K562 (cell line): Measurements from ENCODE around the gene IPO9. TPM values are rescaled to one million over a fixed set of nuclear protein-coding genes. Genes with fewer than 3 reads are reported as not detected.

Experiments
- ATF7 ChIP-seq: fragments of 450-650 bp; IDR thresholded peaks from 2 replicates; pipeline ENCODE4 v1.7.1; 2014; ENCODE audit warnings: mild to moderate bottlenecking, moderate library complexity
- CEBPZ ChIP-seq: fragments of 150-350 bp; IDR thresholded peaks from 2 replicates; pipeline ENCODE4 v1.6.1; 2014; ENCODE audit warnings: low read depth, mild to moderate bottlenecking, low read length, borderline replicate concordance
- CREB3 ChIP-seq: fragments of 450-650 bp; conservative IDR thresholded peaks from 2 replicates; pipeline ENCODE4 v1.6.1; 2016; ENCODE audit warnings: missing genetic modification characterization, low read depth, mild to moderate bottlenecking, missing compliant biosample characterization, moderate library complexity
- CXXC5 ChIP-seq: fragments of 250-450 bp; sonication (Bioruptor Pico); IDR thresholded peaks from 2 replicates; pipeline ENCODE4 v1.8.0; 2022; ENCODE audit warnings: inconsistent platforms, mild to moderate bottlenecking, moderate library complexity
- FOXJ3 ChIP-seq: sonication (generic); formaldehyde crosslinking; IDR thresholded peaks from 2 replicates; pipeline ENCODE4 v1.4.0; 2020; ENCODE audit warnings: mild to moderate bottlenecking, missing genetic modification reagents
- HDAC1 ChIP-seq, 2 experiments: fragments of 450-650 bp; IDR thresholded peaks; 2 replicates each; pipeline ENCODE4 v1.6.1; 2016 to 2017; ENCODE audit warnings: inconsistent platforms in 1 of 2, mild to moderate bottlenecking in 1 of 2, moderate library complexity in 1 of 2
- HDAC3 ChIP-seq: fragments of 450-650 bp; IDR thresholded peaks from 2 replicates; pipeline ENCODE4 v1.6.1; 2018; ENCODE audit warnings: borderline replicate concordance, mild to moderate bottlenecking, moderate library complexity; ENCODE audit not compliant: partially characterized antibody
- KLF13 ChIP-seq: fragments of 450-650 bp; IDR thresholded peaks from 2 replicates; pipeline ENCODE4 v1.6.1; 2016; ENCODE audit warnings: missing genetic modification characterization, low read depth, mild to moderate bottlenecking, missing compliant biosample characterization, moderate library complexity, borderline replicate concordance
- NEUROD1 ChIP-seq: fragments of 150-350 bp; IDR thresholded peaks from 2 replicates; pipeline ENCODE4 v1.6.1; 2014; ENCODE audit warnings: borderline replicate concordance, low read length, low read depth; ENCODE audit not compliant: partially characterized antibody
- NR4A1 ChIP-seq, 2 experiments: fragments of 250-450 bp in 1 of 2; fragments of 450-650 bp in 1 of 2; sonication (Bioruptor Pico) in 1 of 2; IDR thresholded peaks; 2 replicates each; pipeline versions ENCODE4 v1.4.0 to v1.6.1; 2016 to 2020; ENCODE audit warnings: mild to moderate bottlenecking in 2 of 2, missing compliant biosample characterization in 1 of 2, missing genetic modification characterization in 1 of 2, moderate library complexity in 1 of 2
- PHF21A ChIP-seq: fragments of 450-650 bp; IDR thresholded peaks from 2 replicates; pipeline ENCODE4 v1.6.1; 2017; ENCODE audit warnings: low read depth, borderline replicate concordance
- PTTG1 ChIP-seq: fragments of 450-650 bp; IDR thresholded peaks from 2 replicates; pipeline ENCODE4 v1.6.1; 2016; ENCODE audit warnings: low read depth, mild to moderate bottlenecking, missing genetic modification characterization, missing compliant biosample characterization
- SREBF2 ChIP-seq: sonication (generic); formaldehyde crosslinking; IDR thresholded peaks from 2 replicates; pipeline ENCODE4 v1.4.0; 2020; ENCODE audit warnings: mild to moderate bottlenecking, missing genetic modification reagents
- TFAM ChIP-seq: fragments of 250-450 bp; sonication (Bioruptor Pico); conservative IDR thresholded peaks from 2 replicates; pipeline ENCODE4 v1.5.0; 2021; ENCODE audit warnings: mild to moderate bottlenecking, moderate library complexity
- ZNF512 ChIP-seq: IDR thresholded peaks from 2 replicates; pipeline ENCODE4 v1.6.1; 2016; ENCODE audit warnings: missing genetic modification characterization, missing compliant biosample characterization
- ZNF551 ChIP-seq: fragments of 250-450 bp; sonication (Bioruptor Pico); IDR thresholded peaks from 2 replicates; pipeline ENCODE4 v1.5.0; 2021; ENCODE audit warnings: mild to moderate bottlenecking, moderate library complexity
- ZNF584 ChIP-seq: fragments of 200-800 bp; sonication (Bioruptor generic); IDR thresholded peaks from 2 replicates; pipeline ENCODE4 v1.6.1; 2016; ENCODE audit warnings: low read depth, mild to moderate bottlenecking, missing genetic modification characterization, missing compliant biosample characterization
- polyA plus RNA-seq, 8 experiments: library from polyadenylated mRNA; depleted of rRNA in 4 of 8; stranded (reverse) in 5 of 8; unstranded in 3 of 8; fragments of >200 nt; fragmentation: Nextera tagmentation in 2 of 8; fragmentation: Illumina TruSeq in 1 of 8; extraction: Ambion mirVana in 2 of 8; extraction: Trizol in 1 of 8; gene quantifications; 2 replicates each; pipeline versions ENCODE4 v1.2.1 to v1.2.3, GENCODE V29; 2011 to 2014; ENCODE audit warnings: inconsistent platforms in 1 of 8, missing spikeins in 1 of 8
- total RNA-seq, 7 experiments: library from RNA; depleted of rRNA in 6 of 7; stranded (reverse); fragments of >200 nt in 6 of 7; fragmentation: Illumina TruSeq in 2 of 7; extraction: Trizol in 2 of 7; gene quantifications; 2 replicates each; pipeline versions ENCODE4 v1.2.1 to v1.2.3, GENCODE V29; 2011 to 2021; ENCODE audit warnings: low replicate concordance in 1 of 7
- TF ChIP-seq, protein P1 (sequence below): fragments of 200-800 bp; sonication (Bioruptor generic); IDR thresholded peaks from 2 replicates; pipeline ENCODE4 v1.6.1; 2017; ENCODE audit warnings: missing genetic modification characterization, missing compliant biosample characterization

The IPO9 gene
- total and polyA plus RNA-seq, 9 of the 15 experiments (the other 6 are each of a cell fraction or from before 2014, with no cell fraction given) = 27.9 to 78.6 (median 43.9) TPM

DNA sequence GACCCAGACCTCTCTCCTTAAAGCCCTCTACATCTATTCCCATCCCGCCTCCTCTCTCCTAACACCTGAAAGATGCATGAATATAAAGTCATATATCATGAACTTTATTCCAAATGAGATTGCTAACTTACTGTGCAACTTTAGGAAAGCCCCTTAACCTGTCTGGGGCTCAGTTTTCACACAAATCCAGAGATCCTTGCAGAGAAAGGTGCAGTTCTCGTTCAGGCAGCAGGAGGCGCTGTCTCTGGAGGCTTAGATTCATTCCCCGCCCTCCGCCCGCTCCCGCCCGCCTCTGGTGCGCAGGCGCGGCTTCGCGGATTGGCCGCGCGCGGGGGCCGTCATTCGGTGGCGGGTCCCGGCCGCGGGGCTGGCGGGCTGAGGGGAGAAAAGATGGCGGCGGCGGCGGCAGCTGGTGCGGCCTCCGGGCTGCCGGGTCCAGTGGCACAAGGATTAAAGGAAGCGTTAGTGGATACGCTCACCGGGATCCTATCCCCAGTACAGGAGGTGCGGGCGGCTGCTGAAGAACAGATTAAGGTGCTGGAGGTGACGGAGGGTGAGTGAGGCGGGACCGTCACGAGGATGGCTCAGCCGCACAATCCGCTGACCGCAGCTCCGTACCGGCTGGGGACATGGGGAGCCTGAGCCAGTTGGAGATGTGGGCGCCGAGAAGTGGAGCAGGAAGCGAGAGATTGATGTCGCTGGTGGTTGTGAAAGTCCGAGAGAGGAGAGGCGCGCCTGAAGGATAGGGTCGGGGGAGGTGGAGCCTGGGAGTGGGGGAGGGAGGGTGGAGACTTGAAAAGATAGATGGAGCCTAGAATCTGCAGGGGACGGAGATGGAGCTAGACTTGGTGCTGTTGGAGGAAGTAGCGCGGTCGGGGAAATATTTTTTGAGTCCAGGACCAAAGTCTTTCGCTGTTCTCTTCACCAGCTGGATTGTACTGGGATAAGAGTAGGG lies at the start of gene IPO9 (continued):
- TF ChIP-seq ATF7 (peak; percentile 85), FOXJ3 (no peak), CEBPZ (no peak), HDAC1 (IDR thresholded peaks at IDR 0.05) (peak in 1 of 2 experiments; percentile 96; a peak in 2 of 4 replicates), PTTG1 (tag) (no peak), NEUROD1 (peak; percentile 30), TFAM (CRISPR knock-in tag) (no peak), KLF13 (0 out of 2 replicates have a peak, but pooled peaks have one; percentile 17), CXXC5 (CRISPR knock-in tag) (peak; percentile 89), SREBF2 (CRISPR knock-in tag) (no peak), ZNF512 (tag) (no peak), ZNF551 (CRISPR knock-in tag) (no peak), ZNF584 (CRISPR knock-in tag) (no peak), PHF21A (no peak), NR4A1 (CRISPR knock-in tag; IDR thresholded peaks at IDR 0.05) (peak; percentile 94), NR4A1 (tag; IDR thresholded peaks at IDR 0.05) (peak; percentile 61; the same call in 1 of the 2 replicates), CREB3 (tag) (no peak), HDAC3 (no peak)
- TF ChIP-seq, protein P1, sequence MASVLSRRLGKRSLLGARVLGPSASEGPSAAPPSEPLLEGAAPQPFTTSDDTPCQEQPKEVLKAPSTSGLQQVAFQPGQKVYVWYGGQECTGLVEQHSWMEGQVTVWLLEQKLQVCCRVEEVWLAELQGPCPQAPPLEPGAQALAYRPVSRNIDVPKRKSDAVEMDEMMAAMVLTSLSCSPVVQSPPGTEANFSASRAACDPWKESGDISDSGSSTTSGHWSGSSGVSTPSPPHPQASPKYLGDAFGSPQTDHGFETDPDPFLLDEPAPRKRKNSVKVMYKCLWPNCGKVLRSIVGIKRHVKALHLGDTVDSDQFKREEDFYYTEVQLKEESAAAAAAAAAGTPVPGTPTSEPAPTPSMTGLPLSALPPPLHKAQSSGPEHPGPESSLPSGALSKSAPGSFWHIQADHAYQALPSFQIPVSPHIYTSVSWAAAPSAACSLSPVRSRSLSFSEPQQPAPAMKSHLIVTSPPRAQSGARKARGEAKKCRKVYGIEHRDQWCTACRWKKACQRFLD (CRISPR knock-in tag) = no peak
